Sigmoid colon (tissue), 7 donors: Measurements from ENCODE around the gene SLIT3. TPM values are rescaled to one million over a fixed set of nuclear protein-coding genes. Genes with fewer than 3 reads are reported as not detected.
"Not testable (repeated sequence)": the region's sequence is repeated elsewhere in the genome, so short reads cannot be mapped to it uniquely, and the experiment has no call there.

Source experiments
- DNase-seq: peaks from one replicate; pipeline ENCODE4 v3.0.0-alpha.2; 2019
- H3K27ac ChIP-seq, 4 donors: fragments of 200-600 bp; sonication (generic); one replicate each; pipeline ENCODE4 v1.5.1; 2016 to 2019; ENCODE audit warnings: mild to moderate bottlenecking in 1 of 4
- H3K27me3 ChIP-seq, 3 donors: fragments of 200-600 bp; sonication (generic); one replicate each; pipeline ENCODE4 v1.5.1; 2019; ENCODE audit warnings: mild to moderate bottlenecking in 1 of 3
- H3K36me3 ChIP-seq, 4 donors: fragments of 200-600 bp; sonication (generic); one replicate each; pipeline ENCODE4 v1.5.1; 2016 to 2019
- H3K4me1 ChIP-seq, 4 donors: fragments of 200-600 bp; sonication (generic); one replicate each; pipeline ENCODE4 v1.5.1; 2017 to 2019
- H3K4me3 ChIP-seq, 4 donors: fragments of 200-600 bp; sonication (generic); one replicate each; pipeline ENCODE4 v1.5.1; 2017 to 2019; ENCODE audit warnings: mild to moderate bottlenecking in 2 of 4, moderate library complexity in 1 of 4
- H3K9me3 ChIP-seq, 4 donors: fragments of 200-600 bp in 3 of 4; sonication (generic) in 3 of 4; one replicate each; pipeline versions ENCODE4 v1.5.1 to v1.6.1; 2013 to 2019
- EP300 ChIP-seq, 4 donors: sonication (generic); formaldehyde crosslinking; IDR thresholded peaks; one replicate each; pipeline ENCODE4 v1.6.1; 2017; ENCODE audit warnings: antibody characterized with exemption in 4 of 4
- POLR2A ChIP-seq, 2 donors: fragments of 450-650 bp; IDR thresholded peaks; one replicate each; pipeline ENCODE4 v1.6.1; 2016; ENCODE audit warnings: antibody characterized with exemption in 2 of 2, mild to moderate bottlenecking in 2 of 2, moderate library complexity in 2 of 2
- POLR2AphosphoS5 ChIP-seq, 4 donors: sonication (generic); formaldehyde crosslinking; IDR thresholded peaks; one replicate each; pipeline ENCODE4 v1.6.1; 2017; ENCODE audit warnings: antibody characterized with exemption in 4 of 4
- WGBS, 2 donors: extraction: QIAGEN DNeasy Blood & Tissue Kit; methylation state at CpG; one replicate each; pipeline ENCODE4 v1.1.7; 2013; 5-methylcytosine and 5-hydroxymethylcytosine counted together
- intact Hi-C: fragments of 100-400 bp; cut with DNase I; formaldehyde crosslinking; loops from one replicate; pipeline ENCODE4 v1.15.1; 2023
- polyA plus RNA-seq, 3 donors: library from polyadenylated mRNA; stranded (reverse); fragments of 200-250 nt; gene quantifications; one replicate each; pipeline ENCODE4 v1.2.3, GENCODE V29; 2013
- total RNA-seq, 4 donors: library from RNA; depleted of rRNA; stranded (reverse); fragments of >200 nt; gene quantifications; one replicate each; pipeline ENCODE4 v1.1.0, GENCODE V29; 2016
- TF ChIP-seq, protein P1 (sequence below), 4 experiments: fragments of 450-650 bp in 3 of 4; fragments of 200-600 bp in 1 of 4; IDR thresholded peaks; one replicate each; pipeline ENCODE4 v1.5.1; 2016 to 2019; ENCODE audit warnings: antibody characterized with exemption in 4 of 4, mild to moderate bottlenecking in 3 of 4, moderate library complexity in 2 of 4
- donor health status: healthy with polysubstance abuse.
- donor health status: Bipolar disorder and iron deficiency.
- donor health status: healthy.

SLIT3 gene
- total and polyA plus RNA-seq, 7 donors, result 0.23 to 46.3 (median 30.0) TPM

- no peak for TF ChIP-seq EP300 (IDR thresholded peaks at IDR 0.05)
- TF ChIP-seq, protein P1, sequence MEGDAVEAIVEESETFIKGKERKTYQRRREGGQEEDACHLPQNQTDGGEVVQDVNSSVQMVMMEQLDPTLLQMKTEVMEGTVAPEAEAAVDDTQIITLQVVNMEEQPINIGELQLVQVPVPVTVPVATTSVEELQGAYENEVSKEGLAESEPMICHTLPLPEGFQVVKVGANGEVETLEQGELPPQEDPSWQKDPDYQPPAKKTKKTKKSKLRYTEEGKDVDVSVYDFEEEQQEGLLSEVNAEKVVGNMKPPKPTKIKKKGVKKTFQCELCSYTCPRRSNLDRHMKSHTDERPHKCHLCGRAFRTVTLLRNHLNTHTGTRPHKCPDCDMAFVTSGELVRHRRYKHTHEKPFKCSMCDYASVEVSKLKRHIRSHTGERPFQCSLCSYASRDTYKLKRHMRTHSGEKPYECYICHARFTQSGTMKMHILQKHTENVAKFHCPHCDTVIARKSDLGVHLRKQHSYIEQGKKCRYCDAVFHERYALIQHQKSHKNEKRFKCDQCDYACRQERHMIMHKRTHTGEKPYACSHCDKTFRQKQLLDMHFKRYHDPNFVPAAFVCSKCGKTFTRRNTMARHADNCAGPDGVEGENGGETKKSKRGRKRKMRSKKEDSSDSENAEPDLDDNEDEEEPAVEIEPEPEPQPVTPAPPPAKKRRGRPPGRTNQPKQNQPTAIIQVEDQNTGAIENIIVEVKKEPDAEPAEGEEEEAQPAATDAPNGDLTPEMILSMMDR (IDR thresholded peaks at IDR 0.05), result no peak
- no peak for TF ChIP-seq POLR2AphosphoS5 (IDR thresholded peaks at IDR 0.05)
- TF ChIP-seq POLR2A (IDR thresholded peaks at IDR 0.05), result no peak
- WGBS, 2 donors, result 32 to 58% methylated on average over 10 of the region's 10 CpGs
- no peak for DNase-seq
- Histone ChIP-seq H3K4me3 (no peak overlapping the region), H3K27me3 (no peaks in the 10 kb centered on the region), H3K9me3 (no peaks in the 10 kb centered on the region), H3K36me3 (no peaks in the 10 kb centered on the region), H3K4me1 (peaks cover 0 to 59% (median 45%) of the 10 kb centered on the region in 4 donors), H3K27ac (no peak overlapping the region)
- intact Hi-C loops, result loop anchor here (10.0 kb wide), 2 partner anchors 137 to 143 kb away; no protein-coding TSS in a partner anchor
These were observed 152.7 kb downstream of the SLIT3 start for GRCh38 chr5:169148138-169148740.

DNA sequence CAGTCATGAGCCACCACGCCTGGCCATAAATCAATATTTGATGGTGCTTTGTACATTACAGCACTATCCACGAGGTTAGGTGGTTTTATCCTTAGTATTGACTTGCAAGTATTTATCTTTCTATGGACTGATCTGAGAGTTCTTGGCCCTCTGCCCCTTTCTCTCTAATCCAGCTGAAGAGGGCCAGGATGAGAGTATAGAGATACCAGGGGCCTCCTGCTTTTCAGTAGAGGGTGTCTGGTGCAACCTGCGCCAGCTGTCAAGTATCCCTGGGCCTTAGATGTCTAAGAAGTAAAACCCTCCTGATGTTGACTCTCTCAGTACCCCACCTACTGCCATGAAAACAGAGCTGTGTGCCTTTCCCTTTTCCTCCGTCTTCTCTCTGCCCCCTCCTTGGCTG is 153.4 kb downstream of the SLIT3 start:
- no peaks in the 10 kb centered on the region for H3K36me3 ChIP-seq
- intact Hi-C loops, result loop anchor here (10.0 kb wide), 2 partner anchors 137 to 143 kb away; no protein-coding TSS in a partner anchor
- H3K27ac ChIP-seq, result no peak overlapping the region
- no peaks in the 10 kb centered on the region for H3K9me3 ChIP-seq
- H3K4me1 ChIP-seq, result peaks cover 0 to 54% (median 44%) of the 10 kb centered on the region in 4 donors
- no peak for TF ChIP-seq POLR2AphosphoS5 (IDR thresholded peaks at IDR 0.05)
- TF ChIP-seq EP300 (IDR thresholded peaks at IDR 0.05), result no peak
- no peak for TF ChIP-seq POLR2A (IDR thresholded peaks at IDR 0.05)
- TF ChIP-seq, protein P1 (IDR thresholded peaks at IDR 0.05), result no peak
- no peak overlapping the region for H3K4me3 ChIP-seq
- DNase-seq, result no peak
- 64 to 77% methylated on average over 4 of the region's 4 CpGs for WGBS, 2 donors
- H3K27me3 ChIP-seq, result no peaks in the 10 kb centered on the region

DNA sequence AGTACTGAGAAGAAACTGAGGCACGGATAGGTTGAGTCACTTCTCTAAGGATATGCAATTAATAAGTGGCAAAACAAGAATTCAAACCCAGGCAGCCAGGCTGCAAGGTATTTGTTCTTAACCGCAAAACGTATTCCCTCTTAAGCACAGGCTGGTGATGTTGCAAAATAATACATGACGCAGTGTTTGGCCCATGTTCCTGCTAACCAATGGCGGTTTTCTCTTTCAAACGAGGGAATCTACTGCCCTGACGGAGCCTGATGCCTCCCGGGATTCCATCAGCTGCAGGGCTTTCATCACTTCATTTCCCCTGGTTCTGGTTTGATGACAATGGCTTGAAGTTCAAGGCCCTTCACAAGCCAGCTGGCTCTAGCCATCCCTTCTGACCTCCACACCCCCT is 154.8 kb downstream of the SLIT3 start:
- intact Hi-C loops, result loop anchor here (10.0 kb wide), 2 partner anchors 139 to 141 kb away; no protein-coding TSS in a partner anchor
- WGBS, 2 donors, result 86 to 90% methylated on average over 8 of the region's 8 CpGs
- no peak for TF ChIP-seq POLR2AphosphoS5 (IDR thresholded peaks at IDR 0.05)
- no peak for TF ChIP-seq POLR2A (IDR thresholded peaks at IDR 0.05)
- no peak for TF ChIP-seq EP300 (IDR thresholded peaks at IDR 0.05)
- TF ChIP-seq, protein P1 (IDR thresholded peaks at IDR 0.05), result no peak

GRCh38 chr5:169142264-169142970 is 158.5 kb downstream of the SLIT3 start:
- Histone ChIP-seq H3K27ac (peak overlapping the region in 2 of 4 donors; percentile 13 to 25), H3K9me3 (no peaks in the 10 kb centered on the region), H3K27me3 (no peaks in the 10 kb centered on the region), H3K36me3 (no peaks in the 10 kb centered on the region), H3K4me1 (peaks cover 0 to 25% (median 19%) of the 10 kb centered on the region in 4 donors), H3K4me3 (no peak overlapping the region)
- WGBS, 2 donors, result 21 to 63% methylated on average over 3 of the region's 3 CpGs
- no peak for TF ChIP-seq POLR2A (IDR thresholded peaks at IDR 0.05)
- TF ChIP-seq POLR2AphosphoS5 (IDR thresholded peaks at IDR 0.05), result peak; percentile 51 to 84 (median 74)
- TF ChIP-seq, protein P1 (IDR thresholded peaks at IDR 0.05), result no peak
- no peak for TF ChIP-seq EP300 (IDR thresholded peaks at IDR 0.05)
- peak; percentile 90 for DNase-seq
- intact Hi-C loops, result loop anchor here (10.0 kb wide), 2 partner anchors 138 to 142 kb away; no protein-coding TSS in a partner anchor

More for the DNA sequence above, 154.8 kb downstream of the SLIT3 start:
- H3K9me3 ChIP-seq, result no peaks in the 10 kb centered on the region
- DNase-seq, result no peak
- H3K4me3 ChIP-seq, result no peak overlapping the region
- H3K27ac ChIP-seq, result no peak overlapping the region
- H3K36me3 ChIP-seq, result no peaks in the 10 kb centered on the region
- H3K27me3 ChIP-seq, result no peaks in the 10 kb centered on the region
- H3K4me1 ChIP-seq, result peaks cover 0 to 50% (median 42%) of the 10 kb centered on the region in 4 donors

DNA sequence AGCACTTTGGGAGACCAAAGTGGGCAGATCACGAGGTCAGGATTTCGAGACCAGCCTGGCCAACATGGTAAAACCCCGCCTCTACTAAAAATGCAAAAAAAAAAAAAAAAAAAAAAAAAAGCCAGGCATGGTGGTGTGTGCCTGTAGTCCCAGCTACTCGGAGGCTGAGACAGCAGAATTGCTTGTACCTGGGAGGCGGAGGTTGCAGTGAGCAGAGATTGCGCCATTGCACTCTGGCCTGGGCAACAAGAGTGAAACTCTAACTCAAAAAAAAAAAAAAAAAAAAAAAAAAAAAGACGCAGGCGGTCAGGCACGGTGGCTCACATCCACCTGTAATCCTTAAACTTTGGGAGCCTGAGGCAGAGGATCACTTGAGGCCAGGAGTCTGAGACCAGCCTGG is 160.7 kb downstream of the SLIT3 start:
- H3K9me3 ChIP-seq, H3K27ac ChIP-seq, DNase-seq, H3K36me3 ChIP-seq, H3K4me3 ChIP-seq, H3K27me3 ChIP-seq: not testable (repeated sequence)
- 75 to 91% methylated on average over 9 of the region's 9 CpGs for WGBS, 2 donors
- peaks cover 0 to 22% (median 16%) of the 10 kb centered on the region in 4 donors for H3K4me1 ChIP-seq
- intact Hi-C loops, result loop anchor here (10.0 kb wide), 2 partner anchors 135 to 145 kb away; no protein-coding TSS in a partner anchor
